Measurements from ENCODE around the gene ACOX3.

Gene ACOX3

GRCh38 chr4:8318509-8318908, 122.0 kb downstream of the ACOX3 start:
- DNase-seq: no peak

- DNase-seq: no peak
These were observed 123.0 kb downstream of the ACOX3 start for GRCh38 chr4:8317474-8317873.

- no peak for DNase-seq
These were observed 123.6 kb downstream of the ACOX3 start for GRCh38 chr4:8316911-8317351.
